HEK293 (cell line): ENCODE data around the gene VMAC.
"Not testable (repeated sequence)": the region's sequence is repeated elsewhere in the genome, so short reads cannot be mapped to it uniquely, and the experiment has no call there.

Experiments
- CTCF ChIA-PET: fragments of 350-600 bp; formaldehyde crosslinking; extraction: SDS; loops from one replicate; lab custom pipeline; 2021; ENCODE audit warnings: antibody characterized with exemption; lab: Yijun Ruan, JAX
- POLR2A ChIA-PET: fragments of 300-600 bp; formaldehyde crosslinking; extraction: SDS; loops from one replicate; lab custom pipeline; 2020; ENCODE audit warnings: antibody characterized with exemption, inconsistent platforms; lab: Yijun Ruan, JAX
- H3K27ac ChIP-seq: fragments of 200-500 bp; sonication (Bioruptor generic); 2 replicates; pipeline ENCODE4 v1.5.1; 2014; ENCODE audit warnings: low read depth, low read length, control low read depth, inconsistent platforms; ENCODE audit errors: extremely low read depth
- H3K36me3 ChIP-seq, 2 experiments: fragments of 200-500 bp in 1 of 2; sonication (Bioruptor generic) in 1 of 2; 1 replicate in 1 of 2; 2 replicates in 1 of 2; pipeline ENCODE4 v1.5.1; 2014 to 2017; ENCODE audit warnings: inconsistent platforms in 2 of 2, low read length in 2 of 2; ENCODE audit not compliant: control insufficient read depth in 2 of 2, insufficient read depth in 1 of 2
- H3K4me1 ChIP-seq: fragments of 200-500 bp; sonication (Bioruptor generic); 2 replicates; pipeline ENCODE4 v1.5.1; 2014; ENCODE audit warnings: mild to moderate bottlenecking, low read length, inconsistent platforms; ENCODE audit not compliant: control insufficient read depth, insufficient read depth
- H3K4me3 ChIP-seq: 2 replicates; pipeline ENCODE4 v1.5.1; 2011; ENCODE audit warnings: low read depth, mild to moderate bottlenecking, control low read depth, low read length, moderate library complexity
- H3K9me3 ChIP-seq: fragments of 200-500 bp; sonication (Bioruptor generic); 2 replicates; pipeline ENCODE4 v1.5.1; 2014; ENCODE audit warnings: low read depth, low read length, inconsistent platforms; ENCODE audit not compliant: control insufficient read depth, insufficient read depth
- EGR2 ChIP-seq: fragments of 450-650 bp; formaldehyde crosslinking; IDR thresholded peaks from 2 replicates; pipeline ENCODE4 v1.5.1; 2016; ENCODE audit warnings: low read depth, missing biosample characterization, missing genetic modification characterization
- ELK4 ChIP-seq: IDR thresholded peaks from 2 replicates; pipeline ENCODE4 v1.6.1; 2011; ENCODE audit warnings: mild to moderate bottlenecking, low read depth, low read length, borderline replicate concordance
- GLIS1 ChIP-seq: fragments of 450-650 bp; formaldehyde crosslinking; IDR thresholded peaks from 2 replicates; pipeline ENCODE4 v1.5.1; 2016; ENCODE audit warnings: missing biosample characterization, missing genetic modification characterization
- KLF10 ChIP-seq: fragments of 450-650 bp; IDR thresholded peaks from 2 replicates; pipeline ENCODE4 v1.5.1; 2018; ENCODE audit warnings: missing biosample characterization, mild to moderate bottlenecking, missing genetic modification characterization
- KLF9 ChIP-seq: fragments of 450-650 bp; formaldehyde crosslinking; IDR thresholded peaks from 2 replicates; pipeline ENCODE4 v1.5.1; 2016; ENCODE audit warnings: missing biosample characterization, missing genetic modification characterization, low read depth
- OVOL3 ChIP-seq: fragments of 450-650 bp; formaldehyde crosslinking; IDR thresholded peaks from 2 replicates; pipeline ENCODE4 v1.5.1; 2016; ENCODE audit warnings: missing biosample characterization, missing genetic modification characterization
- PBX3 ChIP-seq: sonication (generic); formaldehyde crosslinking; IDR thresholded peaks from 2 replicates; pipeline ENCODE4 v1.8.1; 2022; ENCODE audit warnings: mild to moderate bottlenecking, moderate library complexity, missing genetic modification reagents
- SCRT1 ChIP-seq: fragments of 450-650 bp; formaldehyde crosslinking; IDR thresholded peaks from 2 replicates; pipeline ENCODE4 v1.5.1; 2016; ENCODE audit warnings: missing biosample characterization, missing genetic modification characterization, borderline replicate concordance
- SP2 ChIP-seq: fragments of 450-650 bp; formaldehyde crosslinking; IDR thresholded peaks from 2 replicates; pipeline ENCODE4 v1.5.1; 2016; ENCODE audit warnings: missing biosample characterization, missing genetic modification characterization
- SP3 ChIP-seq: fragments of 450-650 bp; formaldehyde crosslinking; IDR thresholded peaks from 2 replicates; pipeline ENCODE4 v1.5.1; 2016; ENCODE audit warnings: missing biosample characterization, missing genetic modification characterization
- ZBTB26 ChIP-seq: fragments of 450-650 bp; formaldehyde crosslinking; optimal IDR thresholded peaks from 2 replicates; pipeline ENCODE3; 2016; ENCODE audit warnings: missing biosample characterization, mild to moderate bottlenecking, missing genetic modification characterization
- ZFP41 ChIP-seq: fragments of 450-650 bp; formaldehyde crosslinking; IDR thresholded peaks from 2 replicates; pipeline ENCODE4 v1.5.1; 2016; ENCODE audit warnings: missing biosample characterization, missing genetic modification characterization, borderline replicate concordance
- ZNF133 ChIP-seq: fragments of 450-650 bp; formaldehyde crosslinking; IDR thresholded peaks from 2 replicates; pipeline ENCODE4 v1.5.1; 2016; ENCODE audit warnings: missing biosample characterization, missing genetic modification characterization
- ZNF266 ChIP-seq: fragments of 450-650 bp; formaldehyde crosslinking; IDR thresholded peaks from 2 replicates; pipeline ENCODE4 v1.5.1; 2016; ENCODE audit warnings: missing biosample characterization, missing genetic modification characterization, low read depth
- ZNF561 ChIP-seq: fragments of 450-650 bp; IDR thresholded peaks from 2 replicates; pipeline ENCODE4 v1.5.1; 2018; ENCODE audit warnings: missing biosample characterization, missing genetic modification characterization, borderline replicate concordance
- ZNF660 ChIP-seq: fragments of 450-650 bp; IDR thresholded peaks from 2 replicates; pipeline ENCODE4 v1.5.1; 2018; ENCODE audit warnings: missing biosample characterization, mild to moderate bottlenecking, missing genetic modification characterization
- ZSCAN30 ChIP-seq: fragments of 450-650 bp; IDR thresholded peaks from 2 replicates; pipeline ENCODE4 v1.5.1; 2018; ENCODE audit warnings: missing biosample characterization, mild to moderate bottlenecking, missing genetic modification characterization, moderate library complexity

VMAC gene

GRCh38 chr19:5904352-5905113 lies at the start of gene VMAC:
TSS of gene VMAC (plus strand) at chr19:5904872. CDS start at chr19:5904891, 19 bp downstream.
- no peaks in the 10 kb centered on the region for H3K4me1 ChIP-seq
- peak within 1 kb of the TSS; percentile 88 for H3K27ac ChIP-seq
- CTCF ChIA-PET, result interaction anchor here (0.6 to 6.5 kb wide), 7 partner anchors 11 to 129 kb away, joined by 3 to 56 read pairs (median 4); partner anchors contain the start of gene NRTN
- H3K4me3 ChIP-seq, result peak within 1 kb of the TSS; percentile 97
- POLR2A ChIA-PET, result interaction anchor here (0.5 to 3.1 kb wide), 16 partner anchors 12 to 1165 kb away, joined by 3 to 35 read pairs (median 6); partner anchors contain the start of genes CATSPERD, DUS3L, LONP1 and RANBP3
- TF ChIP-seq ZNF660 (tag by site-specific recombination) (peak; percentile 49; the same call in 1 of the 2 replicates), ZNF266 (tag by site-specific recombination) (no peak), OVOL3 (tag by site-specific recombination) (no peak), ZFP41 (tag by site-specific recombination) (no peak), ELK4 (no peak; the same call in 1 of the 2 replicates), PBX3 (CRISPR knock-in tag) (peak; percentile 46; the same call in 1 of the 2 replicates), SP2 (tag by site-specific recombination) (peak; percentile 96), ZBTB26 (peak; percentile 62), SCRT1 (tag by site-specific recombination) (peak; percentile 82; the same call in 1 of the 2 replicates), ZSCAN30 (tag by site-specific recombination) (peak; percentile 59; the same call in 1 of the 2 replicates), KLF10 (peak; percentile 91), KLF9 (tag by site-specific recombination) (peak; percentile 87), GLIS1 (tag by site-specific recombination) (peak; percentile 14; the same call in 1 of the 2 replicates), SP3 (tag by site-specific recombination) (peak; percentile 89), ZNF561 (tag by site-specific recombination) (peak; percentile 43; the same call in 1 of the 2 replicates), ZNF133 (tag by site-specific recombination) (no peak)
- TF ChIP-seq, all 188 proteins: peak for 11
- Histone ChIP-seq H3K36me3 (peaks cover 4 to 23% of the 10 kb centered on the region in 2 experiments; a peak in 2 of 3 replicates), H3K9me3 (no peaks in the 10 kb centered on the region)

GRCh38 chr19:5855151-5855550 lies 49.5 kb upstream of the VMAC start:
- POLR2A ChIA-PET, result not testable (repeated sequence)

More at GRCh38 chr19:5855151-5855550, 49.5 kb upstream of the VMAC start:
- H3K9me3 ChIP-seq, H3K4me1 ChIP-seq: not testable (repeated sequence)
- peak; percentile 24; the same call in 1 of the 2 replicates for TF ChIP-seq EGR2 (tag by site-specific recombination)
- TF ChIP-seq, all 188 proteins: peak for 1; not testable (repeated sequence) for 187
- H3K4me3 ChIP-seq, H3K27ac ChIP-seq, H3K36me3 ChIP-seq, CTCF ChIA-PET: not testable (repeated sequence)
